HEK293 (cell line): ENCODE measurements around the gene HMOX1.

Source experiments
- CTCF ChIA-PET: fragments of 350-600 bp; formaldehyde crosslinking; extraction: SDS; loops from one replicate; lab custom pipeline; 2021; ENCODE audit warnings: antibody characterized with exemption; lab: Yijun Ruan, JAX
- POLR2A ChIA-PET: fragments of 300-600 bp; formaldehyde crosslinking; extraction: SDS; loops from one replicate; lab custom pipeline; 2020; ENCODE audit warnings: antibody characterized with exemption, inconsistent platforms; lab: Yijun Ruan, JAX
- H3K27ac ChIP-seq: fragments of 200-500 bp; sonication (Bioruptor generic); 2 replicates; pipeline ENCODE4 v1.5.1; 2014; ENCODE audit warnings: low read depth, low read length, control low read depth, inconsistent platforms; ENCODE audit errors: extremely low read depth
- H3K36me3 ChIP-seq, 2 experiments: fragments of 200-500 bp in 1 of 2; sonication (Bioruptor generic) in 1 of 2; 1 replicate in 1 of 2; 2 replicates in 1 of 2; pipeline ENCODE4 v1.5.1; 2014 to 2017; ENCODE audit warnings: inconsistent platforms in 2 of 2, low read length in 2 of 2; ENCODE audit not compliant: control insufficient read depth in 2 of 2, insufficient read depth in 1 of 2
- H3K4me1 ChIP-seq: fragments of 200-500 bp; sonication (Bioruptor generic); 2 replicates; pipeline ENCODE4 v1.5.1; 2014; ENCODE audit warnings: mild to moderate bottlenecking, low read length, inconsistent platforms; ENCODE audit not compliant: control insufficient read depth, insufficient read depth
- H3K4me3 ChIP-seq: 2 replicates; pipeline ENCODE4 v1.5.1; 2011; ENCODE audit warnings: low read depth, mild to moderate bottlenecking, control low read depth, low read length, moderate library complexity
- H3K9me3 ChIP-seq: fragments of 200-500 bp; sonication (Bioruptor generic); 2 replicates; pipeline ENCODE4 v1.5.1; 2014; ENCODE audit warnings: low read depth, low read length, inconsistent platforms; ENCODE audit not compliant: control insufficient read depth, insufficient read depth
- EGR2 ChIP-seq: fragments of 450-650 bp; formaldehyde crosslinking; IDR thresholded peaks from 2 replicates; pipeline ENCODE4 v1.5.1; 2016; ENCODE audit warnings: low read depth, missing biosample characterization, missing genetic modification characterization
- KLF8 ChIP-seq: fragments of 450-650 bp; formaldehyde crosslinking; IDR thresholded peaks from 2 replicates; pipeline ENCODE4 v1.5.1; 2016; ENCODE audit warnings: missing biosample characterization, missing genetic modification characterization
- KLF9 ChIP-seq: fragments of 450-650 bp; formaldehyde crosslinking; IDR thresholded peaks from 2 replicates; pipeline ENCODE4 v1.5.1; 2016; ENCODE audit warnings: missing biosample characterization, missing genetic modification characterization, low read depth
- PRDM1 ChIP-seq: fragments of 450-650 bp; formaldehyde crosslinking; IDR thresholded peaks from 2 replicates; pipeline ENCODE4; 2016; ENCODE audit warnings: missing biosample characterization, missing genetic modification characterization
- REPIN1 ChIP-seq: fragments of 450-650 bp; formaldehyde crosslinking; IDR thresholded peaks from 2 replicates; pipeline ENCODE4 v1.5.1; 2017; ENCODE audit warnings: missing biosample characterization, missing genetic modification characterization, low read depth
- YY1 ChIP-seq: fragments of 450-650 bp; formaldehyde crosslinking; IDR thresholded peaks from 2 replicates; pipeline ENCODE4 v1.5.1; 2018; ENCODE audit warnings: missing biosample characterization, missing genetic modification characterization
- ZNF132 ChIP-seq: fragments of 450-650 bp; formaldehyde crosslinking; IDR thresholded peaks from 2 replicates; pipeline ENCODE4 v1.5.1; 2017; ENCODE audit warnings: missing biosample characterization, missing genetic modification characterization, borderline replicate concordance
- ZNF140 ChIP-seq: fragments of 450-650 bp; formaldehyde crosslinking; IDR thresholded peaks from 2 replicates; pipeline ENCODE4 v1.5.1; 2016; ENCODE audit warnings: missing biosample characterization, missing genetic modification characterization
- ZNF16 ChIP-seq: fragments of 450-650 bp; formaldehyde crosslinking; IDR thresholded peaks from 2 replicates; pipeline ENCODE4 v1.5.1; 2016; ENCODE audit warnings: low read depth, missing biosample characterization, missing genetic modification characterization
- ZNF223 ChIP-seq: fragments of 450-650 bp; formaldehyde crosslinking; IDR thresholded peaks from 2 replicates; pipeline ENCODE4 v1.5.1; 2016; ENCODE audit warnings: missing biosample characterization, missing genetic modification characterization
- ZNF239 ChIP-seq: fragments of 450-650 bp; formaldehyde crosslinking; IDR thresholded peaks from 2 replicates; pipeline ENCODE4 v1.5.1; 2016; ENCODE audit warnings: missing biosample characterization, missing genetic modification characterization
- ZNF324 ChIP-seq: fragments of 450-650 bp; formaldehyde crosslinking; IDR thresholded peaks from 2 replicates; pipeline ENCODE4 v1.5.1; 2016; ENCODE audit warnings: missing biosample characterization, missing genetic modification characterization
- ZNF335 ChIP-seq: fragments of 450-650 bp; formaldehyde crosslinking; conservative IDR thresholded peaks from 2 replicates; pipeline ENCODE4 v1.5.1; 2016; ENCODE audit warnings: missing biosample characterization, missing genetic modification characterization
- ZNF404 ChIP-seq: fragments of 450-650 bp; formaldehyde crosslinking; IDR thresholded peaks from 2 replicates; pipeline ENCODE4 v1.5.1; 2017; ENCODE audit warnings: missing biosample characterization, missing genetic modification characterization
- ZNF48 ChIP-seq: fragments of 450-650 bp; formaldehyde crosslinking; IDR thresholded peaks from 2 replicates; pipeline ENCODE4 v1.5.1; 2016; ENCODE audit warnings: missing biosample characterization, missing genetic modification characterization
- ZNF585B ChIP-seq: fragments of 450-650 bp; formaldehyde crosslinking; IDR thresholded peaks from 2 replicates; pipeline ENCODE4 v1.5.1; 2016; ENCODE audit warnings: missing biosample characterization, missing genetic modification characterization
- ZNF664 ChIP-seq: fragments of 450-650 bp; formaldehyde crosslinking; IDR thresholded peaks from 2 replicates; pipeline ENCODE4 v1.5.1; 2016; ENCODE audit warnings: missing biosample characterization, missing genetic modification characterization
- ZNF701 ChIP-seq: fragments of 450-650 bp; formaldehyde crosslinking; IDR thresholded peaks from 2 replicates; pipeline ENCODE4 v1.5.1; 2016; ENCODE audit warnings: missing biosample characterization, missing genetic modification characterization
- TF ChIP-seq, protein P1 (sequence below): fragments of 450-650 bp; formaldehyde crosslinking; IDR thresholded peaks from 2 replicates; pipeline ENCODE4 v1.5.1; 2016; ENCODE audit warnings: missing biosample characterization, missing genetic modification characterization
- TF ChIP-seq, protein P2 (sequence below): fragments of 450-650 bp; formaldehyde crosslinking; IDR thresholded peaks from 2 replicates; pipeline ENCODE4 v1.5.1; 2016; ENCODE audit warnings: missing biosample characterization, missing genetic modification characterization
- TF ChIP-seq, protein P3 (sequence below): fragments of 450-650 bp; formaldehyde crosslinking; IDR thresholded peaks from 2 replicates; pipeline ENCODE4 v1.5.1; 2016; ENCODE audit warnings: missing biosample characterization, missing genetic modification characterization

HMOX1 gene

DNA sequence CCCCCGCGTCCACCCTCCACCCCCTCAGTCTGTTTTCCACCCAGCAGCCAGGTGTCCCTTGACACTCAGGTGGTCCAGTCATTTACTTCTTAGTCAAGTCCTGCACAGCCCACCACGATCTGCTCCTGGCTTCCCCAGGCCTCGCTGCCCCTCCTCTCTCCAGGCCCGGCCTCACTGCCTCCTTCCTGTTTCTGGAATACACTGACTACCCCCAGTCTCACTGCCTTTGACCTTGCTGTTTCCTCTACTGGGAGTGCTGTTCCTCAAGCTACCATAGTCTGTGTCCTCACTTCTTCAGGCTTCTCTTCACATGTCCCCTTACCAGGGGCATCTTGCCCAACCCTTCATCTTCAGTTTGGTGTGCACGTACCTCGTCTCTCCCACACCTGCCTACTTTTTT, 26.5 kb downstream of the HMOX1 start:
- Histone ChIP-seq H3K9me3 (no peaks in the 10 kb centered on the region), H3K27ac (no peak overlapping the region), H3K4me3 (no peak overlapping the region), H3K4me1 (no peaks in the 10 kb centered on the region), H3K36me3 (peaks cover 59 to 100% of the 10 kb centered on the region in 2 experiments)
- TF ChIP-seq, protein P1, sequence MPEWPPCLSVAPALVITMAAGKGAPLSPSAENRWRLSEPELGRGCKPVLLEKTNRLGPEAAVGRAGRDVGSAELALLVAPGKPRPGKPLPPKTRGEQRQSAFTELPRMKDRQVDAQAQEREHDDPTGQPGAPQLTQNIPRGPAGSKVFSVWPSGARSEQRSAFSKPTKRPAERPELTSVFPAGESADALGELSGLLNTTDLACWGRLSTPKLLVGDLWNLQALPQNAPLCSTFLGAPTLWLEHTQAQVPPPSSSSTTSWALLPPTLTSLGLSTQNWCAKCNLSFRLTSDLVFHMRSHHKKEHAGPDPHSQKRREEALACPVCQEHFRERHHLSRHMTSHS (tag by site-specific recombination) = no peak
- no peak for TF ChIP-seq KLF8
- TF ChIP-seq, protein P2, sequence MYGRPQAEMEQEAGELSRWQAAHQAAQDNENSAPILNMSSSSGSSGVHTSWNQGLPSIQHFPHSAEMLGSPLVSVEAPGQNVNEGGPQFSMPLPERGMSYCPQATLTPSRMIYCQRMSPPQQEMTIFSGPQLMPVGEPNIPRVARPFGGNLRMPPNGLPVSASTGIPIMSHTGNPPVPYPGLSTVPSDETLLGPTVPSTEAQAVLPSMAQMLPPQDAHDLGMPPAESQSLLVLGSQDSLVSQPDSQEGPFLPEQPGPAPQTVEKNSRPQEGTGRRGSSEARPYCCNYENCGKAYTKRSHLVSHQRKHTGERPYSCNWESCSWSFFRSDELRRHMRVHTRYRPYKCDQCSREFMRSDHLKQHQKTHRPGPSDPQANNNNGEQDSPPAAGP (tag by site-specific recombination) = no peak
- no peak for TF ChIP-seq KLF9 (tag by site-specific recombination)
- ChIA-PET CTCF (interaction anchor here (1.7 kb wide), 1 partner anchor 23 kb away, joined by 4 read pairs; no protein-coding TSS in a partner anchor), POLR2A (interaction anchor here (0.9 kb wide), 1 partner anchor 19 kb away, joined by 3 read pairs; no protein-coding TSS in a partner anchor)

DNA sequence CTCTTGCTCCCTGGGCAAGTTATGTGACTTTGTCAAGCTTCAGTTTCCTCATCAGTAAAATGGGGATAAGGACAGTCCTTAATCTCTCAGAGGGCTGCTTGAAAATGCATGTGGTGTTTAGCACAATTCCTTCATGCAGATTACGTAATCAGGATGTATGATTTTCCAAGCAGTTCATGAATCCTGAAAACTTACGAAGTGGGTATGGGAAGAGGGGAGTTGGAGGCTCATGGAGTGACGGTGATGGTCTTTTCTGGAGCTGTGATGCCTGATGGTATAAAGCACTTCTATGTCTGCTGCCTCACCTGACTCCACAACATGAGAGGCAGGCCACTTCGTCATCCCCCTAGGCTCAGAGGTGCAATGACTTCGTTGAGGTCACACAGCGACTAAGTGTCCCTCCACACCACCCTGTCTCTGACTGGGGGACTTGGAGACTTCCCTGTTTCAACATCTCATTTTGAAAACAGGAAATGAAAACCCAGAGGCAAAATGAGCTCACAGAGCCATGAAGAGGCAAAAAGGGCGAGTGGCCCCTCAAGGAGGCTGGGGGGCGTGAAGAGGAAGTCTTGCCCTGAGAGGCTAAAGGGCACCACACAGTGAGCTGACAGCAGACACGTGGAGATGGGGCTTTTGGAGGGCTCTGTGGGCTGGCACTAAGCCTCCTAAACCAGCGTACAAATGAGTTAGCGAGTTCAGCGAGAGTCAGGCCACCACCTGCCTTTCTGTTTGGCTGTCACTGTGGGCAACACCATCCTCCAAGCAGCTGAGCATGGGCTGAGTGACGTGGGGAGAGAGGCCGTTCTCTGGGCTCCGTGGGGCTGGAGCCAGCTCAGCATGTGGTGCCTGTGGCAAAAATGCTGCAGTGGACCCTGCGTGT, 29.1 kb downstream of the HMOX1 start:
- TF ChIP-seq PRDM1 (tag by site-specific recombination) (0 out of 2 replicates have a peak, but pooled peaks have one; percentile 19), ZNF404 (no peak), ZNF664 (tag by site-specific recombination) (no peak), REPIN1 (tag by site-specific recombination) (no peak), ZNF223 (tag by site-specific recombination) (no peak), ZNF701 (no peak), ZNF335 (tag by site-specific recombination) (no peak)
- no peak overlapping the region for H3K4me3 ChIP-seq
- ChIA-PET CTCF (interaction anchor here (0.6 to 1.6 kb wide), 3 partner anchors 10 to 59 kb away, joined by 4 to 7 read pairs (median 5); no protein-coding TSS in a partner anchor), POLR2A (interaction anchor here (0.6 to 6.7 kb wide), 6 partner anchors 6 to 34 kb away, joined by 3 to 41 read pairs (median 4); no protein-coding TSS in a partner anchor)
- no peak overlapping the region for H3K27ac ChIP-seq
- H3K36me3 ChIP-seq = peaks cover 52 to 99% of the 10 kb centered on the region in 2 experiments
- H3K4me1 ChIP-seq = no peaks in the 10 kb centered on the region
- H3K9me3 ChIP-seq = no peaks in the 10 kb centered on the region

DNA sequence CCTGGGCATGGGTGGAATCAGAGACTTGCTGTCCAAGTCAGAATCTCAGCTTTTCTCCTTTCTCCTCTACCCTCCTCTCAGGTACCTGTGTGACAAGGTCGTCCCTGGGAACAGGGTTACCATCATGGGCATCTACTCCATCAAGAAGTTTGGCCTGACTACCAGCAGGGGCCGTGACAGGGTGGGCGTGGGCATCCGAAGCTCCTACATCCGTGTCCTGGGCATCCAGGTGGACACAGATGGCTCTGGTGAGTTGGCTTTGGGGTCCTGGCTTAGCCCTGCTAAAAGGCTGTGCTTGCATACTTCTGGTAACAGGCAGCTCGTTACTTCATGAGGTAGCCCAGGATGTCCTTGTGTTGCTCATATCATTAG, 29.8 kb downstream of the HMOX1 start:
- H3K4me3 ChIP-seq = no peak overlapping the region
- no peak overlapping the region for H3K27ac ChIP-seq
- CTCF ChIA-PET = interaction anchor here (1.6 to 5.0 kb wide), 2 partner anchors 20 to 60 kb away, joined by 7 to 27 read pairs; no protein-coding TSS in a partner anchor
- H3K36me3 ChIP-seq = peaks cover 49 to 99% of the 10 kb centered on the region in 2 experiments
- H3K4me1 ChIP-seq = no peaks in the 10 kb centered on the region
- H3K9me3 ChIP-seq = no peaks in the 10 kb centered on the region
- POLR2A ChIA-PET = interaction anchor here (0.6 to 6.7 kb wide), 6 partner anchors 7 to 35 kb away, joined by 3 to 41 read pairs (median 4); no protein-coding TSS in a partner anchor
- TF ChIP-seq EGR2 (tag by site-specific recombination) (no peak), ZNF16 (no peak), ZNF132 (tag by site-specific recombination) (no peak), ZNF585B (tag by site-specific recombination) (no peak), ZNF324 (tag by site-specific recombination) (no peak), ZNF239 (tag by site-specific recombination) (no peak), YY1 (tag by site-specific recombination) (no peak), ZNF140 (tag by site-specific recombination) (no peak), ZNF48 (tag by site-specific recombination) (no peak)
- TF ChIP-seq, protein P3, sequence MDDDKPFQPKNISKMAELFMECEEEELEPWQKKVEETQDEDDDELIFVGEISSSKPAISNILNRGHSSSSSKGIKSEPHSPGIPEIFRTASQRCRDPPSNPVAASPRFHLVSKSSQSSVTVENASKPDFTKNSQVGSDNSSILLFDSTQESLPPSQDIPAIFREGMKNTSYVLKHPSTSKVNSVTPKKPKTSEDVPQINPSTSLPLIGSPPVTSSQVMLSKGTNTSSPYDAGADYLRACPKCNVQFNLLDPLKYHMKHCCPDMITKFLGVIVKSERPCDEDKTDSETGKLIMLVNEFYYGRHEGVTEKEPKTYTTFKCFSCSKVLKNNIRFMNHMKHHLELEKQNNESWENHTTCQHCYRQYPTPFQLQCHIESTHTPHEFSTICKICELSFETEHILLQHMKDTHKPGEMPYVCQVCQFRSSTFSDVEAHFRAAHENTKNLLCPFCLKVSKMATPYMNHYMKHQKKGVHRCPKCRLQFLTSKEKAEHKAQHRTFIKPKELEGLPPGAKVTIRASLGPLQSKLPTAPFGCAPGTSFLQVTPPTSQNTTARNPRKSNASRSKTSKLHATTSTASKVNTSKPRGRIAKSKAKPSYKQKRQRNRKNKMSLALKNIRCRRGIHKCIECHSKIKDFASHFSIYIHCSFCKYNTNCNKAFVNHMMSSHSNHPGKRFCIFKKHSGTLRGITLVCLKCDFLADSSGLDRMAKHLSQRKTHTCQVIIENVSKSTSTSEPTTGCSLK (tag by site-specific recombination) = no peak
